SHP77 (cell line): Measurements from ENCODE around the gene PARD3.

ENCODE experiments used
- DNase-seq, 2 experiments: peaks; one replicate each; lab custom pipeline; 2025; lab: John Stamatoyannopoulos, UW

Gene PARD3

DNA sequence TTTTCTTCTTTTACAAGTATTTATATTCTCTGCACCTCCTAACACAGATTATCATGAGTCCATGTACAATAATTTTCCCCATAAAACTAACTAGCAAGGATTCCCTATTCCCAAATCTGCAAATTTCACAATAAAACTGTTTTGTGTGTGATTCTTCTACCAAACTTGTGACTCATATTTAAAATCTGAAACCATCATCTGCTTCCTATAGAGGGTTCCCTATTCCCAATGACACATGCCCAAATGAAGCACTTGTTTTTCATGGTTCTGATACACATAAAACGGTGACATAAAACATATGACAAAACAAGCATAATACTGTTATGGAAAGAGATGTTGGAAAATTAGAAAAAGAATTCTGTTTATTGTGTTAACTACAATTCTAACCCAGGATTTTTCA, 657.6 kb downstream of the PARD3 start:
- no peak for DNase-seq

DNA sequence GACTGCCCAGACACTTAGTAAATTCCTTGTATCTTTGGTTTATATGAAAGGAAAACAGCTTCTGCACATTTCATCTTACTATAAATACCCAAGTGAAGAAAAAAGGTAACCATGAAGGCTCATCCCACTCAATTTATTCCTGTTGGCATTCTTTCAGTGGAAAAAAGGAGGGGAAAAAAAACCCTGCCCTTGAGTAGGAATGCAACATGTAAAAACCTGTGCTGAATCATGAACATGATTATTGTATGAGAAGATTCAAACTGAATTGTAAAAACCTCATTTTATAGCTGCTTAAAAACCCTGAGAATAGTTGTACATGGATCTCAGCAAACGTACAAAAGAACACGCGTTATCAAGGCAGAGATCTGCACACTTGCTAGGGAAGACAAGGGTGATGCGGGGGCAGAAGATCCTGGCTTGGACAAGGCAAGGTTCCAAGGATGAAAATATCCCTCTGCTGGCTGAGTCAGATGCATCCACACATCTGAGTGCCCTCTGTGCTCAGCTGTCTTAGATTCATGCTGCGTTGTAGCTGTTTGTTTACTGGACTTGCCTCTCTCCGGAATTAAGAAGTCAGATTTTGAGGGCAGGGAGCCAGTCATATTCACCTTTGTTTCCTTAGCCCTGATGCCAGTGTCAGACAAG, 658.2 kb downstream of the PARD3 start:
- DNase-seq: no peak

DNA sequence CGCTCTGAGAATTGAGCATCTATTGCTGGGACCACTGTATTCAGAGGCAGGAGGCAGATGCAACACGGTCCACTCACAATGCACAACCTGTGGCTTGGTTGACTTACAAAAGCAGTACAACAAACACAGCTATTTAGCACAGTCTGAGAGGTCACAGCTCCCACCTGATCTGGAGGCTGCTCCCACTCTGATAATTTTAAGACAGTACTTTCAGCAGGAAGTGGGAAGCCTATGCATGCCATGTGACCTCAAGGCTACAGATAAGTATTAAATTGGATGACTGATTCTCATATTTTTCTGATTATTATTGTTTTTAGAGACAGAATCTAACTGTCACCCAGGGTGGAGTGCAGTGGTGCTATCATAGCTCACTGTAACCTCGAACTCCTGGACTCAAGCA, 659.3 kb downstream of the PARD3 start:
- DNase-seq: no peak

DNA sequence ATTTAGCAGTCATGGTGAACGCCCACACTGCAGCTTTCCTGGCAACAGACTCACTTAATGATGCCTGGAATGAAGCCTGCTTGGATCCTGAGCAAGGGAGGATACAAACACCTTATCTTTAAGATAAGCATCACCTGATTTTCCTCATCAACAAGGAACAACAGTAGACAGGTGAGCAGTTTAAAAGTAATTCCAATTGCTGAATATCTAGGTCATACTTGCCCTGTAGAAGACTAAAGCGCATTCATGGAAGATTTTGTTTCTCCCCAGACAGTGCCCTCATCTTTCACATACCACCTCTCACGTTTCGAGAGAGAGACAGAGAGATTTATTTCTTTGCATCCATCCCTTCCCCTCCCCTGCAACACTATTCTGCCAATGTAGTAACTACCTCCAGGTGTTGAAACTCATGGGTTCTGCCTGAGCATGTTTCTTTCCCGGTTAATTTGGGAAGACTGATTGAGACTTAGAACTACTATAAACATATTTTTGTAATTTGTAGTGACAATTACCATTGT, 660.7 kb downstream of the PARD3 start:
- DNase-seq: no peak

DNA sequence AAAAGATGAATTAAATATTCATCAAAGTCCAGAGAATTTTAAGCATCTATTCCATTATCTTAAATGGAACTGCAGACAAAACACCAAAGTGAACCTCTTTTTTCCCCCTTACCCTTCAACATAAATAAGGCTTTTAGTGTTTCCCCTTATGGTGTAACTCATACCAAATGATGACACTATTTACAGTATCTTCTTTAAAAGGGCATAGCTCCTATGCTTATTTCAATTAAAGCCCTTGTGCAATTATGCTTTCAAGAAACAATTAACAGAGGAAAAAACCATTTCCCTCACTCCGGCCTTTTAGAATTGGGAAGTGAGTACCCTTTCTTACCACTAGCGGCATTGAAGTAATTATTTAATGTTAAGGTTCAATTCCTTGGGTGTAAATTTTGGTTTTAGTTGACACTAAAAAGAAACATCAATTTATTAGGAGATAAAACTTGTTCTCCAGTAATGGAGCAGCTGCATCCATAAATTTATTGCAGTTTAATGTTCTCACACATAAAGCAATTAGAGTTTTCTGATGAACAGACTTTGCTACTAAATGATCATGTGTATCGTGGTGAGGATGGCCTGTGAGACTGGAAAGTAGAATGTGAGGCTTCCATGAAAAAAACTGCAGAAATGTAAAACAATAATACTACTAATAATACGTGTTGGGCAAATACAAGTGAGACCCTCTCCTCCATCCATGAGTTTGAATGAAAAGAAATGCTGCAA, 661.3 kb downstream of the PARD3 start:
- DNase-seq: no peak

DNA sequence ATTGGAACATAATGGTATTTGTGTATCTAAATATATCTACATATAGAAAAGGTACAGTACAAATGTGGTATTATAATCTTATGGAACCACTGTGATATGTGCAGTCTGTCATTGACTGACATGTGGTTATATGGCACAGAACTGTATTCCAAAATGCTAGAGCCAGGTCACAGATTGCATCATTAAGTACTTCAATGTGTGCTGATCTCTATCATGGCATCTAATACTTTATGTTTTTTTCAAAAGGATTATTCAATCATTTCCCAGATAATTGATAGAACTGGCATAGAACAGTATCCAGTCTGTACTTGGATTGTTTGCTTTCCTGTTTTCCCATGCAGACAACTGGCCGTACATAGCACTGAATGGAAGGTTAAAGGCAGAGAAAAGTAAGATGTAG, 662.7 kb downstream of the PARD3 start:
- no peak for DNase-seq

DNA sequence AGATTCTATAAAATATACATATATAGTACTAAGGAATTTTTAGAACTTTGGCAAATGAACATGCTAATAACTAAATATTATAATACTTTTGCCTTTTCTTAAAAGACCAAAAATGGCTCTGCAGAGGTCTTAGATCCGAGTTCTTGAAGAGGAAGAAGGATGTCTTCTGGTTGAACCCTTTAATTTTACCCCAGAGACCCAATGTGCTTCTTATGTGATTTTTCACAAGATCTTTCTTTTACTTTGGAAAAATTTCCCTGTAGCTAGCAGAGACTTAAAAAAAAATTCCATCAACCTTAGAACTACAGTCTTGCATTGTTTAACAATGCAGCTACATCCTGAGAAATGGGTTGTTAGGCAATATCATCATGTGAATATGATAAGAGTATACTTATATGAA, 663.2 kb downstream of the PARD3 start:
- no peak for DNase-seq

DNA sequence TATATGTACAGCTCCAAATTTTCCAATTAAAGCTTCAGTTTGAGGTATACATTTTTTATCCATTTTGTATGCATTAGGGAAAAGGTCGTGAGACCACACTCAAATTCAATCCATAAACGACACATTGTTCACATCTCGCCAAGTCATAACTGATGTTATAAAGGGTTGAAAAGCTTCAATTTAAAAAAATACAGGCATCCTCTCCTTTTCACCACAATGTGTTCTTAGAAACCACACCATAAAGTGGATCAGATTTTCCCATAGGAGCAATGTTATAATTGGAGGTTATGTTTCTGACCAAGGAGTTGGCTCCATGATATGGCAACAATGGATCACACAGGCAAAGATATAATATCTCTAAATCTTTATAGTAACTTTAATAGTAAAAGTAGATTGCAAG, 663.6 kb downstream of the PARD3 start:
- no peak for DNase-seq

DNA sequence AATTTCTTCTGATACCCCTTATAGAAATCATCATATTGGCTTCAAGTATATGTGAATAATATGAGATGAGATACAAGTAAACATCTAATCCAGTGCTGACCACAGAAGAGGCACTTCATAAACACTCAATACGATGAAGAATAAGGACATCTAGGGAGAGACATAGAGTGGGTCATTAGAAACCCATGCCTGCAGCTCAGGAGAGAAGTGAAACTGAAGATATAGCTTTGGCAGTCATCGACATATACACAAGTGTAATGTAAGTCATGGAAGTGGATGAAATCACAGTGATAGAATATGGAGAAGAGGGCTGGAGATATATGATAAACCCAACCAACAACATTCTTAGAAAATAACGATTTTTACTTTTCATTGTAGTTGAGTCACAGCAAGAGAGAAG, 665.0 kb downstream of the PARD3 start:
- DNase-seq: no peak

DNA sequence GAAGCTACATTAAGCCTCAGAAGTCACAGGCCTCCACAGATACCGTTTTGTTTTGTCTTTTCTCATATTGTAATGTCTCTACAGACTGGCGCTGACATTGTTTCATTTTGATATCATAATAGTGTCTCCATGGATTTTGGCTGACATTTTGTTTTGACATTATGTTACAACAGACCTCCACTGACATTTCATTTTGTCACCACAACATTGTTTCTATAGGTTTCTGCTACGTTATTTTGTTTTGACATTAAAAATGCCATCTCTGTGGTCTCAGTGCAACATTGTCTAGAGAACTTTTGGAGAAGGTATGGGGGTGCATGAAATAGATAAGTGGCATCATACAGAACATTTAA, 666.8 kb downstream of the PARD3 start:
- no peak for DNase-seq

DNA sequence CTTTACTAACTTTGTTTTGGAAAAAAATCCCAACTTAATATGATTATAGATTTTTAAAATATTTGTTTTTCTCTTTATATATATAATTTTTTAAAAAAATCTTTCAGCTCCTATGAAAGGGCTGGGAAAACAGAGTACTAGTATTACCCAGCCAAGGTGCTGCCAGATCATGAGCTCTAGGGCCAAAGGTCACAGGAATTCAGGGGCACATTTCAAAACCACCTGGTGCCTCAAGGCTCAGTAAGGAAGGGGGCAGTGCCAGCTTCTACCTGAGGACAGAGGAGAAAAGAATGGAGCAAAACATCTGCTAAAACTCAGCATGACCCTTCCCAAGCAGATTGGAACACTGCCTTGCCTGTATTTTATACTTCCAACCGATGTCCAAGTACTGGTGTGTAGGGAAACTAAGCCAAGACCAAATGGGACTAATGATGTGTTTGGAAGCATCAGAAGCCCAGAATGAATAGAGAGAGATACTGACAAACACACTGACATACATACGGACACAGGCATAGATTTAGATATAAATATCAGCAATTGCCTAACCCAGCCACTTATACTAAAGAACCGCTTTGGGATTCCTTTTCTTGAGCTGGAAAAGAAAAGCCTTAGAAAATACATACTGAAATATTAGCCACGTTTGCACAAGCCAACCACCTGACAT, 667.3 kb downstream of the PARD3 start:
- no peak for DNase-seq

DNA sequence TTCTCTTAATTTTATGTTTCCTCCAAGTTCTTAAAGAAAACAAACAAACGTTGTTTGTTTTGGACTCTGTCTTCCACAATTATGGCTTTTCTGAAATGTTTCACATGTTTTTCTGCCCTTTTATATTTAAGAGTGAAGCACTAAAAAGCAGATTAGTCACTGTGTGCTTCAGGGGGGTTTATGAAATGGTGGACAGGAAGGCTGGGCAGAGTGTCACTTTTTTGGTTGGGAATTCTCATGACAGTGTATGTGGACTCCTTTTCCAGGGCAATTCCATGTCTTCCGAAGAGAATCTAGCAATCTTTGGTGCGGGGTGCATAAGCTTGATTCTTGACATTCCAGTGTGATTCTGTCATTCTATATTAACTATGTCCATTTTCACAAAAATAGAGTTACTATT, 669.4 kb downstream of the PARD3 start:
- DNase-seq: no peak

DNA sequence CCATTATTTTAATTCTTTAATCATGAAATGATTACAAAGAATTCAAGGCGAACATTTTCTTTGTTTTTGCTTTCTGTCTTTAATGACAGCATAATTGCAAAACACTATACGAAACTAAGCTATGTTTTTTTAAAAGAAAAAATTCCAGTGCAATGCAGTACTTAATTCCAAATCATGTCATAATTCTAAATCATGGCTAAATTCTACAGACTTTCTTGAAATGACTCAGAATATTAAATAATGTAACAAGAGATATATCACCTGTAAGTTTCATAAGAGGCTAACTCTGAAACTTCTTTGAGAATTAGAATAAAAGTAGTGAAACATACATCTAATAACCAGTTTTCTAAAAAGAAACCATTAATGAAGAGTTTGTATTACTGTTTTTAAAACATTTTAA, 671.6 kb downstream of the PARD3 start:
- DNase-seq: no peak

DNA sequence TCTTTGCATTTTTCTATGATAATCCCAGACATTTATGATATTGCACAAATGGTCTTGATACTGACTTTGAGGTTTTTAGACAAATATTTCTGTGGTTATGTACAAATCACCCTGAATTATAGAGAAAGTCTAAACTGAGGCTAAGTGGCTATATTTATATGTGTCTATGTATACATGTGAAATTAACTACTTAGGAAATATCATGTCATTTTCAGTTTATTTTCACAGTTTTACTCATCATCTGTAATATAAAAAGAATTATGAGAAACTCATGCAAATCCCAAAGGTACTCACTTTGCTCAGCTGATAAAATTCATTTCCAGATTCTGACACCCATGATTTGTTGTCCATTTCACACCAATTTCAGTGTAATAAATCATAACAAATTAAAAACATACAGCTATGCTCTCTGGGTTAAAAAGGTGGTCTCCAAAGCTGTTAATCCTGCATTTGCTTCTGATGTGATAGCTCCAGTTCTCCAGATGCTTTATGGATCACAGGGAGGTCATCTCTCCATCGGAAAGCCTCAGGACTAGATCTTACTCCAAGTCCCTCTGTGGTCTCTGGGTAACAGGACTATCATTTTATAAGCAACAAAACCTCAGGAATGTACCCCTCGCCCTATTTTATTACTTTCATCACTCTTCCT, 673.9 kb downstream of the PARD3 start:
- no peak for DNase-seq

DNA sequence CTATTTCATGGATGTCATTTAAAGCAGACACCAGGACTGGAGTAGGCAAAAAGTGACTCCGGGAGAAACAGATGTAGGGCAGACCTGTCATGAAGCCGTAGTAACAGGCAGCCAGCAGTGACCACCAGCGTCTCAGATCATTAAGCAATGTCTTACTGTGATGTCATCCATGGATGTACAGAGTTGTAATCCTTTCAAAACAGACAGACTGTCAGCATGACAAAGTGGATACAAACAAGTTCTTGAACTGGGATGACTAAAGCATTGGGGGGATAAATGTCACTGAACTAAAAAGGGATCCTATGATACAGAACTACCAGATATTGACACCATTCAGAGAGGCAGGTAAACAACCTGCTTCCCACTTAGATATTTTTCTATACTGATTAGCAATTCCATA, 675.5 kb downstream of the PARD3 start:
- no peak for DNase-seq

DNA sequence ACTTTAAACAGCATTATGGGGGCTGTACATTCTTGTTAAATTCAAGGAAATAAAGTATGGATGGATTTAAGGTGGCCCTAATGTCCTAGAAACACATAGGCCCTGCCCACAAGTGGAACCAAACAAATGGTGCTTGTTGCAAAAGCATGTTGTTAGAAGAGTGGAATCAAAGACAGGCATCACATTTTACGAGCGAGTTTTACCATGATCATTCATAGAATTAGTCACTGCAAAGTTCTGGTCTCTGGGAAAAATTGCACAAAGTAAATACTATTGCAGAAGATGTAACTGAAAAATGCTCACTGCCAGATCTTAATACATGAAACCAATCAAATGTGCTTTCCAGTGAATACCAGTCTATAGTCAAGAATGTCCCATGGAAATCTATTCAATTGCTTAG, 677.1 kb downstream of the PARD3 start:
- DNase-seq: no peak

DNA sequence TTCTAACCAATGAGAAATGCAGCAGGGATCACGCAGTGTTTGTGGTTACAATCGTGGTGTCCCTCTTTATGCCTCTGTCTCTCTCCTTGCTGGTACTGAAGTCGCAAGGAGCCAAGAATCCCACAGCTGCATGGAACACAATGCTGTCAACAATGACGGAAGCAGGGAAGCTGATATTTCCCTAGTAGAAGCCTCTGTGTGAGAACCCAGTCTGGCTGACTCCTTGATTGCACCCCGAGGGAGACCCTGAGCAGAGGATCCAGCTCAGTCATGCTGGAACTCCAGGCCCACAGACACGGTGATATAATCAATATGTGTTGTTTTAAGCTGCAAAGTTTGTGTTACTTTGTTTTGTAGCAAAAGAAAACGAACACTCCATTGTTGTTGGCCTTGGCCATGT, 677.9 kb downstream of the PARD3 start:
- DNase-seq: no peak

DNA sequence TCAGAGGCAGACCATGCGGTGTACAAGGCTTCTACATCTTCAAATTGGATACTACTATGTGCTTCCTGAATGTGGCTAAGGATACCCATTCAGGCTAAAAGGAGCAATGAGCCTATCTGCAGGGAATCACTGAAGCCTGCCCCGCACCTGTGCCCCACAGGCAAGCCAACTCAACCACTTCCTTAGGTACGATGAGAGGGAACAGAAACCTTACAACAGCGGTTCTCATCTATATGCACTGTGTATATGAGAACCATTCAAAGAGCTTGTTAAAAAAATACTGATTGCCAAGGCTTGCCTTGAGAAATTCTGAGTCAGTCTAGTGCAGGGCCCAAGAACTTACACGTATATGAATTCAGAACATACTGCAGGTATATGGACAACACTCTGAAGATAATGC, 679.6 kb downstream of the PARD3 start:
- DNase-seq: no peak

DNA sequence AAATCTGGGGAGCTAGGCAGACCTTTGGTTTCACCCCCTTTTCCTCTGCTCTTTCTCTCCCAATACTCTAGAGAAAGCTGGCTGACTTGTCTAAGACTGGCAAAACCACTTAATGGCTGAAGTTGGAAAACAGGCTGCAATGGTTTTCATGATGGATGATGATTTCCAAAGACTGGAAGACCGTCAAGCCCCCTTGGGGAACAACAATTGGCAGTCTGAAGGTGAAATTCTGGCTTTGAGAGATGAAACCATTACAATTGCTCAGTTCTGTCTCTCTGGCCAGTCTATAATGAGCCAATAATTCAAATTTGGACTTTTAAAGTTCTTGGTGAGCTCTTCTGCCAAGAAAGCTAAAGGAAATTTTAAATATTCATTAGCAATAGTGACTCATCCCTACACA, 680.5 kb downstream of the PARD3 start:
- DNase-seq: no peak

DNA sequence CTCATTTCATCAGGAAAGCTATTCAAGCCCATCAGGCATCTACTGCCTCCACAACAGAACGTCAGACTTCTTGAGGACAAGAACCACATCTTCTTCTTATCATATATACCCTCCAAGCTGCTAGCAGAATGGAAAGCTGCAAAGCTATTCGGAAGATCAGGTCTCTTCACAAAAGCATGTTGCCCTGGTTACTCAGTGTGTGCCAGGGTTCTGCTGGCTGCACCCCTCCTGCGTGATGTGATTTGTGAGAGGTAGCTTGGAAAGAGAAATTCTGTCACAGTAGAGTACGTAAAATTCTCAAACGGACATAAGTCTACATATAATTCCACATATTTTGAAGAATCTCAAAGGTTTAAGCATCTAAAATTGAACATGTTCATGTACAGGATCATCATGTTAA, 681.7 kb downstream of the PARD3 start:
- no peak for DNase-seq

DNA sequence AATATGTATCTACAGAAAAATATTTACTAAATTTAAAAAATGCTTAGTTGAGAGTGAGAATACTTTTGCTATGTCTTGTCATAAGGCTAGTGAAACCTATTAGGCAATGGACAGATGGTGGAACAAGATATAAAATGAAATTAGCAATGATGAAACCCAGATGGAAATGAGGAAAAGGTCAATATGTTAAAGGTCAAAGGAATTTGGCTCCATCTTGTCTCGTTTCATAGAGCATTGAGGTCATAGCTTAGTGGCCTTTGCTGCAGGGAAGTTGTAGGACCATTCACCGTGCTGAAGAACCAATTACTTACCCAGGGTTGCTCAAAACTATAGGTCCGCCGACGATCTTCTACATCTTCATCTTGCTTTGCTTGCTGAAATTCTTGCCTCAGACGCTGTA, 683.9 kb downstream of the PARD3 start:
- no peak for DNase-seq

DNA sequence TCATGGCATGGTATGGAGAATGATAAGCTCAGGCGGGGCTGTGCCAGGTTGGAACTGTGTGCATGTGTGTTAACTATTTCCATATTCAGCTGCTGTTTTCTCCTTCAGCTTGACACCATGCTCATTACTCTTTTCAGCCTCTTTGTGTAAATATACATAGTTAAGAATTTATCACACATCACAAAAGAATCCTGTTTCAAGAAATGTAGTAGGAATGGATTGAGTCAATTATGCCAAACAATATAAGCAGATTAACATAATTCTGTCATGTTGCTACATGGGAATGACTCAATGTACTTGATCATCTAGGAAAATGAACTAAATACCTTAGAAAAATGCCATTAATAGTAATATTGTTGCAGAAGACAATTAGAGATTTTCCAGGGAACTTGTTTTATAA, 687.4 kb downstream of the PARD3 start:
- DNase-seq: no peak
